ENCODE measurements around the gene PNPLA7.

DNA sequence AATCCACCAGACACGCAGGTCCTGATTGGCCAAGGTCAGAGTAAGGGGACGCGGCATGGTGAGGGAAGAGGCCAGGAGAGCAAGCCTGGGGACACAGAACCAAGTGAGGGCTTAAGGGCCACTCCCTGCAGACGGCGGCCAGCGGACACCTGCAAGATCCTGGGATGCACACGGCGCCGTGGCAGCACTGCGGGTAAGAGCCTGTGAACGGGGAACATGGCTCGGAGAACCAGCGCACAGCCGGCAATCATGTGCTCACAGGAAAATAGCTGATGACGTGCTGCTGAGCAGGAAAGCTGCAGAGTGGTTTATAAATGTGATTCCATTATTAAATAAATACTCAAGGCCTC, 64.1 kb downstream of the PNPLA7 start:
- TF ChIP-seq POLR2A (IDR thresholded peaks at IDR 0.05) (no peak), EP300 (IDR thresholded peaks at IDR 0.05) (no peak)
- TF ChIP-seq, protein P1, sequence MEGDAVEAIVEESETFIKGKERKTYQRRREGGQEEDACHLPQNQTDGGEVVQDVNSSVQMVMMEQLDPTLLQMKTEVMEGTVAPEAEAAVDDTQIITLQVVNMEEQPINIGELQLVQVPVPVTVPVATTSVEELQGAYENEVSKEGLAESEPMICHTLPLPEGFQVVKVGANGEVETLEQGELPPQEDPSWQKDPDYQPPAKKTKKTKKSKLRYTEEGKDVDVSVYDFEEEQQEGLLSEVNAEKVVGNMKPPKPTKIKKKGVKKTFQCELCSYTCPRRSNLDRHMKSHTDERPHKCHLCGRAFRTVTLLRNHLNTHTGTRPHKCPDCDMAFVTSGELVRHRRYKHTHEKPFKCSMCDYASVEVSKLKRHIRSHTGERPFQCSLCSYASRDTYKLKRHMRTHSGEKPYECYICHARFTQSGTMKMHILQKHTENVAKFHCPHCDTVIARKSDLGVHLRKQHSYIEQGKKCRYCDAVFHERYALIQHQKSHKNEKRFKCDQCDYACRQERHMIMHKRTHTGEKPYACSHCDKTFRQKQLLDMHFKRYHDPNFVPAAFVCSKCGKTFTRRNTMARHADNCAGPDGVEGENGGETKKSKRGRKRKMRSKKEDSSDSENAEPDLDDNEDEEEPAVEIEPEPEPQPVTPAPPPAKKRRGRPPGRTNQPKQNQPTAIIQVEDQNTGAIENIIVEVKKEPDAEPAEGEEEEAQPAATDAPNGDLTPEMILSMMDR (IDR thresholded peaks at IDR 0.05), result no peak
